Measurements from ENCODE around the gene PRKAG3.

The PRKAG3 gene

GRCh38 chr2:218871345-218872302, 40.0 kb upstream of the PRKAG3 start:
- TF ChIP-seq NFIC (IDR thresholded peaks at IDR 0.05) (no peak), EGR1 (IDR thresholded peaks at IDR 0.05) (no peak), TEAD4 (IDR thresholded peaks at IDR 0.05) (no peak), FOXM1 (IDR thresholded peaks at IDR 0.05; ENCODE audit: borderline replicate concordance, low read depth) (no peak), TCF12 (IDR thresholded peaks at IDR 0.05; ENCODE audit: low read depth) (no peak), TAF1 (IDR thresholded peaks at IDR 0.05; ENCODE audit: low read depth) (no peak)

- TF ChIP-seq FOXM1 (IDR thresholded peaks at IDR 0.05; ENCODE audit: borderline replicate concordance, low read depth) (no peak), CEBPB (IDR thresholded peaks at IDR 0.05) (no peak), TCF12 (IDR thresholded peaks at IDR 0.05; ENCODE audit: low read depth) (no peak), EGR1 (IDR thresholded peaks at IDR 0.05) (no peak), EP300 (IDR thresholded peaks at IDR 0.05; ENCODE audit: borderline replicate concordance) (no peak), REST (IDR thresholded peaks at IDR 0.05; ENCODE audit: low read depth) (no peak), USF1 (IDR thresholded peaks at IDR 0.05) (no peak)
Measured at GRCh38 chr2:218870984-218871344, 39.4 kb upstream of the PRKAG3 start.

- no peak for TF ChIP-seq REST (IDR thresholded peaks at IDR 0.05; ENCODE audit: low read depth)
- no peak for TF ChIP-seq TCF12 (IDR thresholded peaks at IDR 0.05; ENCODE audit: low read depth)
- no peak for TF ChIP-seq USF1 (IDR thresholded peaks at IDR 0.05)
- no peak for TF ChIP-seq NFIC (IDR thresholded peaks at IDR 0.05)
- TF ChIP-seq RAD21 (IDR thresholded peaks at IDR 0.05; ENCODE audit: low read depth), result no peak
- no peak for TF ChIP-seq CREB1 (IDR thresholded peaks at IDR 0.05; ENCODE audit: low read depth)
- no peak for TF ChIP-seq TEAD4 (IDR thresholded peaks at IDR 0.05)
- no peak for TF ChIP-seq ZBTB7A (IDR thresholded peaks at IDR 0.05; ENCODE audit: low read depth)
- TF ChIP-seq YY1 (IDR thresholded peaks at IDR 0.05; ENCODE audit: low read depth), result no peak
- TF ChIP-seq MAX (IDR thresholded peaks at IDR 0.05), result no peak
- TF ChIP-seq FOXM1 (IDR thresholded peaks at IDR 0.05; ENCODE audit: borderline replicate concordance, low read depth), result no peak
- TF ChIP-seq EGR1 (IDR thresholded peaks at IDR 0.05), result no peak
- TF ChIP-seq TAF1 (IDR thresholded peaks at IDR 0.05; ENCODE audit: low read depth), result no peak
- no peak for TF ChIP-seq EP300 (IDR thresholded peaks at IDR 0.05; ENCODE audit: borderline replicate concordance)
- TF ChIP-seq CEBPB (IDR thresholded peaks at IDR 0.05), result no peak
Measured at GRCh38 chr2:218869064-218869463, 37.5 kb upstream of the PRKAG3 start.

- no peak for TF ChIP-seq CEBPB (IDR thresholded peaks at IDR 0.05)
- TF ChIP-seq NFIC (IDR thresholded peaks at IDR 0.05), result no peak
- TF ChIP-seq YY1 (IDR thresholded peaks at IDR 0.05; ENCODE audit: low read depth), result no peak
- no peak for TF ChIP-seq USF1 (IDR thresholded peaks at IDR 0.05)
- TF ChIP-seq MAX (IDR thresholded peaks at IDR 0.05), result no peak
- no peak for TF ChIP-seq EP300 (IDR thresholded peaks at IDR 0.05; ENCODE audit: borderline replicate concordance)
- no peak for TF ChIP-seq ZBTB7A (IDR thresholded peaks at IDR 0.05; ENCODE audit: low read depth)
- no peak for TF ChIP-seq EGR1 (IDR thresholded peaks at IDR 0.05)
- no peak for TF ChIP-seq TEAD4 (IDR thresholded peaks at IDR 0.05)
- TF ChIP-seq REST (IDR thresholded peaks at IDR 0.05; ENCODE audit: low read depth), result no peak
- no peak for TF ChIP-seq TCF12 (IDR thresholded peaks at IDR 0.05; ENCODE audit: low read depth)
- no peak for TF ChIP-seq TAF1 (IDR thresholded peaks at IDR 0.05; ENCODE audit: low read depth)
- no peak for TF ChIP-seq CREB1 (IDR thresholded peaks at IDR 0.05; ENCODE audit: low read depth)
Measured at GRCh38 chr2:218867900-218868299, 36.3 kb upstream of the PRKAG3 start.
